ENCODE data around the gene ASCL3. TPM values are rescaled to one million over a fixed set of nuclear protein-coding genes. Genes with fewer than 3 reads are reported as not detected.
A peak's percentile ranks its signal among the peaks of the same experiment; 100 is the strongest.
"Not testable (repeated sequence)": the region's sequence is repeated elsewhere in the genome, so short reads cannot be mapped to it uniquely, and the experiment has no call there.

ASCL3 gene
- polyA plus RNA-seq, 10 donors = 0.38 TPM; not detected in 9

- no peak for DNase-seq
These were observed 6.1 kb upstream of the ASCL3 start for GRCh38 chr11:8948886-8949285.

- DNase-seq = no peak
These were observed 4.6 kb upstream of the ASCL3 start for GRCh38 chr11:8947230-8947943.

GRCh38 chr11:8941341-8942103, 1.3 kb downstream of the ASCL3 start:
- no peak for DNase-seq

- DNase-seq = no peak
These were observed 5.2 kb downstream of the ASCL3 start for GRCh38 chr11:8937659-8938058.

GRCh38 chr11:8937159-8937558, 5.7 kb downstream of the ASCL3 start:
- DNase-seq = no peak

- DNase-seq = not testable (repeated sequence)
These were observed 7.0 kb downstream of the ASCL3 start for GRCh38 chr11:8935789-8936188.

- peak in 1 of 3 donors; percentile 80 for DNase-seq
These were observed 7.9 kb downstream of the ASCL3 start for GRCh38 chr11:8934742-8935488.

- DNase-seq = no peak
These were observed 8.9 kb downstream of the ASCL3 start for GRCh38 chr11:8933931-8934330.

GRCh38 chr11:8932564-8933180, 10.1 kb downstream of the ASCL3 start, which contains the start of gene C11orf16:
Gene C11orf16 (minus strand): TSS chr11:8932947. CDS start chr11:8932308, 639 bp downstream.
- DNase-seq = no peak

- DNase-seq = no peak
These were observed 12.2 kb downstream of the ASCL3 start for GRCh38 chr11:8930456-8931175.

GRCh38 chr11:8928981-8929615, 13.7 kb downstream of the ASCL3 start:
- DNase-seq = no peak

GRCh38 chr11:8928205-8928604, 14.6 kb downstream of the ASCL3 start:
- no peak for DNase-seq

GRCh38 chr11:8927233-8927632, 15.6 kb downstream of the ASCL3 start:
- no peak for DNase-seq

- DNase-seq = no peak
These were observed 16.6 kb downstream of the ASCL3 start for GRCh38 chr11:8926236-8926635.

- no peak for DNase-seq
These were observed 17.1 kb downstream of the ASCL3 start for GRCh38 chr11:8925711-8926110.

- DNase-seq = no peak
These were observed 20.1 kb downstream of the ASCL3 start for GRCh38 chr11:8922691-8923090.

- DNase-seq = peak; percentile 74 to 87 (median 86)
These were observed 25.5 kb downstream of the ASCL3 start for GRCh38 chr11:8917157-8917825.

GRCh38 chr11:8914661-8915018, 28.2 kb downstream of the ASCL3 start:
- DNase-seq = no peak

- peak in 1 of 3 donors; percentile 57 for DNase-seq
These were observed 28.7 kb downstream of the ASCL3 start for GRCh38 chr11:8913961-8914660.
